Stimulated activated CD4-positive, alpha-beta T cell treated with anti-CD3 and anti-CD28 coated beads, Interleukin-12 subunit alpha, Interleukin-12 subunit beta, amount 100 ng/mL, for 24 hours (primary cell): Measurements from ENCODE around the gene SYT1.

Source experiments
- DNase-seq, 2 experiments: peaks; one replicate each; pipeline ENCODE4 v3.0.0-alpha.2; 2020; ENCODE audit warnings: low read depth in 2 of 2

Gene SYT1

DNA sequence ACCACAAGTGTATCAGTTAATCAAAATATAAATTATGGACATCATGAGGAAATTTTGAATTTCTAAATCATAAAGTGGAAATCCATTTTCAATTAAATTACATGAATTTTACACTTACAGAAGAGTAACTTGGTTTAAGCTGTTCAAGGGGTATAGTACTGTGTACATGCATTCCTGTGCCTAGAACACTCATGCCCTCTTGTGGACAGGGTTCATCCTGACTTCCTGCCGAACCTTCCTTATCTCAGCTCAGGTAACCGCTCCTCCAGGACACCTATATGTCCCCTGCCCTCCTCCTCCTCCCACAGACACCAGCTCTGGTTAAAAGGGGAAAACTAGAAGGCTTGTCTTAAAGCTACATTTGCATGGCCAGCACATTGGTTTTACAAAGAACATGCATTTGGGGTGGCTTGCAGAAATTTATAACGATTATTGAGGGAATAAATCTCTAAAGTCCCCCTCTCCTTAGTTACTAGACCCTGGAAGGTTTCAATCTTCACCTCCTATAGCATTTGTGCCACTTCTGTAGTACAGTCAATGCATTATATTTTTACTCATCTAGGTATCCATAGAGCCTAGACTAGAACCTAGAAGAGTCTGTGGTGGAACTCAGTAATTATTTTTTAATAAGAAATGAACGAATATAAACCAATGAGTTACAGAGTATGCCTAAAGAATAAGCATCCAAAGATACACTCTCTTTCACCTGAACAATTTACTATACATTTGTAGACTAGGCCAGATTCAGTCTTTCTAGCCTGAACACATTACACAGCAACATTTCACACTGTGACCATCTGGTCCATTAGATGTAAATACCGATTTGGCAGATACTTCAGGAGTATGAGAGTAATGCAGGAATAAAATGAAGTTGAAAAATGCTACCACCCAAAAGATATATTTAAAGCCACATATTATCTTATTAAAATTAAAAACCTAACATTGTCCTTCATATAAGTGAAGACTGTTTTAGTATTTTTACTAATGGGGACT lies 480.6 kb downstream of the SYT1 start:
- DNase-seq = no peak

DNA sequence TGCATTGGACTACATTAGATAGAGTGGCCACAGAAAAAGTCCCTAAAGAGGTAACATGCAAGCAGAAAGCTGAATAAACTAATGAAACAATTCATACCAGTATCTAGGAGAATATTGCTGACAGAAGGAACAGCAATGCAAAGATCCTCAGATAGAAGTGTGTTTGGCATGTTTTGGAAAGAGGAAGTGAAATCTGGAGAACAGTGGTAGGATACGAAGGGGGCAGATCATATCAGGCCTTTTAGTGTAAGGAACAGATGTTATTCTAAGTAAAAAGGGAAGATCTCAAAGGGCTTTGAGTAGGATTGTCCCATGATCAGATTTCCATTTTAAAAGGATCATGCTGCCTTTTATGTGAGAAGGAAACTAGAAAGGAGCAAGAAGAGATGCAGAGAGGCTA lies 483.3 kb downstream of the SYT1 start:
- DNase-seq = no peak

DNA sequence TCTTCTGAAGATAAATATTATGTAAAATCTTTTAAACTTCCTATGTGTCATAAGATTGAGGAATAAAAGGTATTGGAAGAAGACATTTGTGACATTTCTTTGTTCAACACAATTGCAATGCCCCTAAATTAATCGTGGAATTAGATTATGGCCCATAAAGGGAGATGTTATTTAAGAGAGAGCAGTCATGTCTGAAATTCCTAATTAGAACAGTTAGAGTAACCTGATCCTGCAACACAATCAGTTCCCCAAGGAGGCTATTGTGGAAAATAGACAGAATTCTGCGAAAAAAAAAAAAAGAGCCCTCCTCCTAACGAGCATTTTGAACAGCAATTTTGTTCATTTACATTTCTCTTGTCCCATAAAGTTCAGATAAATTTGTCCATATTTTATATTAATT lies 486.7 kb downstream of the SYT1 start:
- no peak for DNase-seq

DNA sequence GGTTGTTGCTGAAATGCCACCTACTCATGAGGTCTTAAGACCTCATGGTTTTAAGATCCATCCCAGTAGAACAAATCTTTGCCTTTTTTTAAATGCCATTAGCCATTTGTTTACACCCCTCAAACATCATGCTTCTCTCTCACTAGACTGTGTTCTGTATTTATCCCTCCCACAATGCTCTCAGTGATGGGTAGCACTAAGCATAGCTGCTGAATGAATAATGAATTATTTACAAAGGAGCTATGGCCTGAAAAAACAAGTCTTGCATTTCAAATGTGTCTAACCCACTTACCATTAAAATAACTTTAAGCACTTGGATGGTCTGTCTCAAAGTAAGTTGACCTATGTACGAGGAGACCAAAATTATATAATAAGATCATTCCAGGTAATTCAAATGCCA lies 491.6 kb downstream of the SYT1 start:
- no peak for DNase-seq

DNA sequence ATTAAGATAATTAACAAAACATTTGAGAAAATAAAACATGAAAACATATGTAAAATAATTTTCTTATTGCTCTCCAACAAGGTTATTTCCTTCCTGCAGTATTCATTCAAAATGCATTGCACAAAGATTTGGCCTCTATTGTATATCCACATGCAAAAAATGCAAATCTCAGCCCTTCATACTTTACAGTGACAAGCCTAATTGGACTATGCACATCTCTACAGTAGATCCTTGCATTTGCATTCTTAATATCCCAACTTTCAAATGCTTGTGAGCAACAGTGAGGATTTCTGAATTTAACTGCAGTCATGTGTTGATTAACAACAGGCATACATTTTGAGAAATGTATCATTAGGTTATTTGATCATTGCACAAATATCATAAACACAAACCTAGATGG lies 492.5 kb downstream of the SYT1 start:
- no peak for DNase-seq

DNA sequence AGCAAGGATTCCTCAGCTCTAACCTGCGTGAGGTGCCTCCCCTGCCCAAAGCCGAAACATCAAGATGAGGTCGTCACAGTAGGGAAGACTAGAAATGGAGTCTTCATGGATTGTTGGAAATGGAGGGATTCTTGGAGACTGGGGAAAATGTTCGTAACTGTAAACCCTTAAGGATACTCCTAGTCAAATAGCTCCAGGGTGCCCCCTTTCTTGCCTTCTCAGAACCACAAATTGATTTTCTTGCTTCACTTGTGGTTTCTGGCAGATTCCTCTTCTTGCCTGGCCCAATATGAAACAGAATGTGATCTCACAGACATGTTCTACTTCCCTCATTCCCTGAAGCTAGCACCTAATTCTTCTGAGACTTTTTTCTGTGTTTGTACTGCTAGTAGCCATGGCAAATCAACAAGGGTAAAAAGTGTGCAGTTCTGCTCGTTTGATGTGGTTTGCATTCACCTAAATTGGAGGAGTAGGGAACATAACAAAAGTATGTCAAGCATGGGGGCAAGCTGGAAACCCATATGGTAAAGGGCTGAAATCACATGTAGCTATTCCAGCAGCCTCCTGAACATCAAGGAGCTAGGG lies 494.2 kb downstream of the SYT1 start:
- DNase-seq = no peak

DNA sequence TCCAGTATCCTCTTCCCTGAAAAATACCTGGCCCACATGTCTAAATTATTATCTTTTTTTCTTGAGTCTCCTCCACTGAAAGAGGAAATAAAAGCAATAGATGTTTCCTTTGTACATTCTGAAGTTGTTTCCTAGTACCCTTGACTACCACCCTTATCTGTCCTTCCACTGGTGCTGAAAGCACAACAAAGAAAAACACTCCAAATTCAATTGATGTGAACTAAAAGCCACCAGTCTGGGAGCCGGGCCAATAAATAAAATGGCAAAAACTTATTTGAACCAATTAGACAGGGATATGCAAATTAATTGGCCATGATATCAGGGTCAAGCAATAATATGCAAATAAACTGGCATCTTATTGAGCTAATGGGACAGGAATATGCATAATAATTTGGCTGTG lies 495.7 kb downstream of the SYT1 start:
- no peak for DNase-seq

DNA sequence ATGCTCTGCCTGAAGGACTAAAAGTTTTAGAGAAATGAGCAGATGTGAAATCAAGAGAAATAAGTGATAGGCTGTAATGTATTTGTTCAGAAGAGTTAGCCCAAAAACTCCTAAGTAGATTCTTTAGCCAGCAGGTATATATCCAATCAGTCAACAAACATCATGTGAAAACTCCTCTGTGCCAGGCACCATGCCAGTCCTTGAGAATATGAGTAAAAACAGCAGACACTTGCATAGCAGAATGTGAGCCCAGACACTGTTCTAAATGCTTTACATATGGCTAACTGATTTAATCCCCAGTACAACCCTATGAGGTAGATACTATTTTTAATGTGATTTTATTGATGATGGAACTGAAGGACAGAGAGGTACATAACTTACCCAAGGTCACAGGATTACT lies 496.4 kb downstream of the SYT1 start:
- DNase-seq = no peak

DNA sequence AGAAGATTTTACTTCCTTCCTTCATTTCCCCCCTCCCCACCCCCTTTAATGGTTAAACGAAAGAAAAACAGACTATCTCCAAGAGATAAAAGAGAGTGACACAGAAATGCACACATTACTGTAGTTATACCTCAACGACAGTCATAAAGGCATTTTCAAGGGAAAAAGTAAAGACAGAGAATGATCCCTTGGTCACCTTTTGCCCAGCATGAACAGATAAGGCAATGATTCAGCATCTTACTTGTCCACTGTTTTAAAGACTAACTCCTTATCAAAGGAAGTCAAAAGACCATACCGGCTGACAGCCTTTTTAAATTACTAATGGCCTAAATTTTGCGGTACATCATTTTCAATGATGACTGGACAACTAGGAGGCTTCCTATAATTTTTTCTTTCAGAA lies 499.6 kb downstream of the SYT1 start:
- no peak for DNase-seq

DNA sequence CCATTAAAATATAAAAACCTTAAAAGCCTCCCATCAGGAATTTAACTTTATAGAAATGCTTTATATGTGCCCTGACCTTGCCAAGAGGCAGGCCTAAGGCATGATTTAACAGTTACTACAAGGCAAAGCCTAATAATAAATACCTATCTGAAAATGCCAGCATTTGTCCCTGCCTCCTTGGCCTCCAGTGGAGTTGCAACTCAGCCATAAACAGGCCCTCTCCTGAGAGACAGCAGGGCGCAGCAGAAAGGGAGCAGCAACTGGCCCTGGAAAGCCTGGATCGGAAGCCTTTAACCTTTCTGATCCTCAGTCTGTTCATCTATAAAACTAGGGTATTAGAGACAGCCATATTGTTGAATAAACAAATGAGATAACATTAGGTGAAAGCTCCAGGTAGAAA lies 501.8 kb downstream of the SYT1 start:
- DNase-seq = no peak

DNA sequence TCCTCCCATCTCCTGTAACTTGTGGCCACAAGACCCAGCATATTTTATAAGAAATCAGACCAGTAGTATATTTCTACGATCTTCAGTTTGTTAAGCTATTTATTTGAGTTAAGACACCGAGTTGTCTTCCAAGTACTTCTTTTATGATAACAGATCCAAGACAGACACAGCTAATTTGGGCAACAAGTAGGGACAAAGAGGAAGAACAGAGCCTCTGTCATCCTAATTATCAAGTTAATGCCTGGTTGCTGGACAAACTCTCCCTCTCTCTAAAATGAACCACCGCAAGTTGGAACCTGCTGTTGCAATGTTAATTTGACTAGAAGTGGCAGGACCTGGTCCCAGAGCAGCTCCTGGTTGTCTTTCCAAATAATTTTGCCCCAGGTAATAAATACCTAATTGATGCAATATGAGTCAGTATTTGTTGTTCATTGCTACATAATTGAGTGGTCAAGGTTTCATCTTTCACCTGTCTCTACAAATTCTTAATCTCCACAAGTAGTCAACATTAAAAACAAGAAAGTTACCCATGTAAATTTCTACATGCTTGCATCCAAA lies 502.5 kb downstream of the SYT1 start:
- no peak for DNase-seq

DNA sequence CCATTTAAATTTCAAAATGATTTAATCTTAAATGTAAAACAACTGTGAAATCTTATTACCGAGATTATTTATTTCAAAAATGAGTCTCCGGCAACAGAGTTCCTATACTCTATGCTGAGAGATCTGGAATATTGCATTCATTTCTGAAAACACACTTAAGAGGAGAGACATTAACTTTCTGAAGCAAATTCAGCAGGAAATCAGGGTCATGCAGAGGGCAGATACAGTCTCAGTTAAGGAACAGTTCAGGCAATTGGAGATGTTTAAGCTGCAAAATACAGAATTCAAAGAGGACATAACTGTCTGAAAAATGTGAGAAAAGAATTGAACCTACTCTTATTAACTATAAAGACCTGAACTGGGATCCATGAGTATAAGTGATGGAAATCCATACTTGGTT lies 505.4 kb downstream of the SYT1 start:
- no peak for DNase-seq

DNA sequence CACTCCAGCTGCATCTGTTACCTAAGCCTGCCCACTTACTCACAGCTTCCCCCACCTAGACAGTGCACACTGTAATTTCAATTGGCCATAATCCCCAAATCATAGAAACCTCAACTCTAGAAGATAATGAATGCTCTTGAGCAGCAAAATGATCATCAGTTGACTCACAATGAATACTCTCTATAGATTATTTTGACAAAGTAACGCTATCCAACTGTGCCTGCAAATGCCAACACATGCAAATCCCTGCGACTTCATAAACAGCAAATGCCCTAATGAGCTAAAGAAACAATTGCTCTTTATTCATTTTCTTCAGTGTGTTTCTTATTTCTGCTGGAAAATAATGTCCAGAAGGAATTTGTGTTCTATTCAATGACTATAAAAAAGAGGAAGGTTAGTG lies 506.7 kb downstream of the SYT1 start:
- DNase-seq = no peak

DNA sequence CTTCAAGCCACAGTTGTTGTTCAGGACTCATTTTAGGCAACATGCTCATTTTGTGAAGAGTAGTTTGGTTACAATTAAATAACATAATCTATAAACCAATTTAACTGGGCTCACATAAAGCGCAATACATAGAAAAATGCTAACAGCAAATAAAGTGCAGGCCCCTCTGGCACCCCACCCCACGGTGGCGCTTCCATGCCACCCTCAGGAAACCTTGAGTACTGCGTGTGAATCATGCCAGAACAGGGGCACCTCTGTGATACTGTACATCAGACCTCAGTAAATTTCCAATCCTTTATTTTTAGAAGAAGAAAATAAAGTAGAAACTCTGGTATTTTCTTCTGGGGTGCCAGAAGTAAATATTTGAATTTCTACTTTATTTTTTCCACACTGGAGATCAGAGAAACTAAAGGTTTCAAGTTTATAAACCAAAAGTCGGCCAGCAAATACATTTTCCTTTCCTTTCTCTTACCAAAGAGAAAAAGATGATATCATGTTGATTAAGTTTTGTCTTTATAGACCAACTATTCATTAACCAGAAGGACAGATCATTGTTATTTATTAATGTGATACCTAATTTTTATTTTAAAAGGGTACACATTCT lies 509.4 kb downstream of the SYT1 start:
- no peak for DNase-seq

DNA sequence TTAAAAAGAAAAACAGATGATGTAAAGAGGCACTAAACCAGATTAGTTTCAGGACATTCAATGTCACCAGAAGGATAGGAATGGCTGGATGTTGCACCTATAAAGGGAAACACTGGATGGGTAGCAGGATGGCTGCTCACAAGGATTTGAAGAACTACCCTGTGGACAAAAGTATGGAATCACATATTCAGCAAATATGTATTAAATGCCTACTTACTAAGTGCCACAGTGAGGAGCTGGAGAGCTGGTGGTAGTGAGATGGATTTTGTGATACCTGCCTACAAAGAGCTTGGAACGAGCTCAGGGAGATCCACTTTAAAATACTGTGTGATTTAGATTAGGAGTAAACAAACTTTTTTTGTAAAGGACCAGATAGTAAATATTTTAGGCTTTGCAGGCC lies 510.0 kb downstream of the SYT1 start:
- no peak for DNase-seq

DNA sequence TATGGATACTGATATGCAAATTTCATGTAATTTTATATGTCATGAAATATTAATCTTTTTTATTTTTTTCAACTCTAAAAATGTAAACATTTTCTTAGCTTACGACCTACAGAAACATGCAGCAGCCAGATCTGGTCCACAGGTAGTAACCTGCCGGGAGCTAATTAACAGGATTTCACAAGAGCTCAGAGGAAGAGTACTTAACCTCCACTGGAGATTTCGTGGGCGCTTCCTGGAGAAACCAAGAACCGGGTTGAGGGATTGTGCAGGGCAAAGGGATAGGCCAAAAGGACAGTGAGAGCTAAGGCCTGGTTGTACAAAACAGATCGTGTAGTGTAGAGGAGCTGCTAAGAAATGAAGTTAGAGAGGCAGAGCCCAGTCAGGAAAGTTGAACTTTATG lies 510.5 kb downstream of the SYT1 start:
- DNase-seq = no peak

DNA sequence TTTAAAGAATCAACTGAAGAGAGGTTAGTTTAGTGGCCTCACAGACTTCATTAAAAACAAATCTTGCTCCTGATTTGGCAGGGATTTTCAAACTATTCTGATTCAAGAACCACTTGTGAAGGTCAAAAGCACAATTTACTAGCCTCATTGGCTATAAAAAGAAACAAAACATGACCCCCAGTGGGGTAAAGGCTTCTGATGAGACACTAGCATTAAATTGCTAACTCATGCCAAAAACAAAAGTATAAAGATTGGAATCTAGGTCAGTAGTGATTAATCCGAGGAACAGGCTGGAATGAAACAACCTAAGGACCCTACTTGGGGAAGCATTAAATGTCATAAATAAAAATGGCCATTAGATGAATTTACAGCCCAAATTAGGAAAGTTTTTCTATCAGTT lies 513.9 kb downstream of the SYT1 start:
- no peak for DNase-seq

DNA sequence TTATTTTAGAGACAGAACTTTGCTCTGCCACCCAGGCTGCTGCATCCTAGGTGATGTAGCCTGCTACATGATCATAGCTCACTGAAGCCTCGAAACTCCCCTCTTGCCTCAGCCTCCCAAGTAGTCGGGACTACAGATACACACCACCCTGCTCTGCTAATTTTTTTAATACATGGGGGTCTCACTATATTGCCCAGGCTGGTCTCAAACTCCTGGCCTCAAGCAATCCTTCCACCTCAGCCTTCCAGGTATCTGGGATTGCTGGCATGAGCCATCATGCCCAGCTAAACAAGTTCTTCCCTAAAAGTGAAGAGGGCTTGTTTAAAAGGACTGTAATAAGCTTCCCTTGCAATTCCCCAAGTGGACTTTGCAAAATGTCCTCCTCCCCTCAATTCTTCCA lies 515.8 kb downstream of the SYT1 start:
- DNase-seq = no peak

DNA sequence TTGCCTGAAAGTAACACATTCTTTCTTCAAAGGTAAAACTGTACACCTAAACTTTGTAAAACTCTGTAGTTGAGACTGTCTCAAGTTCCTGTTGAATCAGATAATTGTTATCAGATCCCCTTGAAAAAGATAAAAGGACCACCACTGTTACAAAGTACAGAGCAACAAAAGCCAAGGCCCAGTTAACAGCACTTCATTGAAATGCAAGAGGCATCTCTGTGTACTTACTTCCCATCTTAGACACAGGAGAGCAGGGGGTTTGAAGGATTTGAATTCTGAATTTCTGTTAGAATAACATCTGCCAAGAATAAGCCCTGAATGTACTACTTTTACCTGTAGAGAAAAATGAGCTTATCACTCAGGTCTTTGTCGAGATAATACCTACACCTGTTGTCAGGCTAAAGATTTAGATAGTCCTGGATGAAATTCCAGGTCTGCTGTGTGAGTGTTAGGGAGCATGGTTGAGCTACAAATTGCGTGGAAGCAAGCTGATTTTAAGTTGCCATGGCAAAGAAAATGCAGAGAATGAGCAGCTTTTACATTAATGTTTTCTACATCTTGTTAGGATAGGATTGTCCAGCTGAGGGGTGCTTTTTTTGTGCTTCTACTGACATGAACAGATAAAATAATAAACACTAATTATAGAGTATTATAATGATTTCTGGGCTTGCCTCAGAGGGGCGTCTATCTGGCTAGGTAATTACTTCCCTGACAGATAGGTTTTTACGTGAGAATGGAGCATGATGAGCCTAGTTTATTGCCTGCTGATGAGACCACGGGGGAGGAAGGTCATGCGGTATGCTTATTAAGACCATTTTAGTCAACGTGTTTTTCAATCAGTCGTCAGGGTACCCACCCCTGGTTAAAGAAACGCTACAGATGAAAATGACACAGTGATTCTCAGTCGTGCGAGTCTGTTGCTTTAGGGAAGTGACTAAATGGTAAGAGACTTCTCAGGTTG lies 517.0 kb downstream of the SYT1 start:
- DNase-seq = no peak

DNA sequence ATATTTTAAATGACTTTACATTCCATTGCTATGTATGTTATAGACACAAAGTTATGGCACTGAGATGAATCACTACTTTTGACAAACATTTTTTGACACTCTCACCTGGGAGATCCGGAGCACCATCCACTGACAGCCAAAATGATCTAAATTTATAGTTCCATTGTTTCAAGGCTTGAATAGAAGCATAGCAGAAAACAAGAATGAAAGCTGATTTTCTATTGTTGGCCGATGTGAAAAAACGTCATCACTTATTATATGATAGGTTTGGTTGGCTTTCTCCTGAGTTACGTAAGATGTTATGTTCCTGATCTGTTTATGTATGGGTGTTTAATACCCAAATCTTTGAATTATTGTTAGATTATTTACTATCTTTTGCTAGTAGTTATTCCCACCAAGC lies 520.0 kb downstream of the SYT1 start:
- DNase-seq = no peak

DNA sequence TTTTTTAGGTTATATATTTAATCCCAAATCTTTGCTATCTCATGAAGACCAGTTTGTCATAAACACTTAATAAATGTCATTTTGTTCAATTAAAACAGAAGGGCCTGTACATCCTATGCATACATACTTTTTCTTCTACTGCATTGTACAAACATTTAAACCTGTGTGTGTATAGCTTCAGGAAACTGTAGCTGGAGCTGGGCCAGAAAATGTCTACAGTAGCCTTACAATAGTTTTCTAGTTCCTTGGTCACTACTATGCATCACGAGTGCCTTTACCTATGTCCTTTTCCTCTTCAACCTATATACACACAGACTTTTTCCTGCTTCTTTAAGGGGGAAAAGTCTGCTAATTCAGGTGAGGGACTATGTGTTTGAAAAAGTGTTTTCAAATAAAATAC lies 523.4 kb downstream of the SYT1 start:
- DNase-seq = no peak

DNA sequence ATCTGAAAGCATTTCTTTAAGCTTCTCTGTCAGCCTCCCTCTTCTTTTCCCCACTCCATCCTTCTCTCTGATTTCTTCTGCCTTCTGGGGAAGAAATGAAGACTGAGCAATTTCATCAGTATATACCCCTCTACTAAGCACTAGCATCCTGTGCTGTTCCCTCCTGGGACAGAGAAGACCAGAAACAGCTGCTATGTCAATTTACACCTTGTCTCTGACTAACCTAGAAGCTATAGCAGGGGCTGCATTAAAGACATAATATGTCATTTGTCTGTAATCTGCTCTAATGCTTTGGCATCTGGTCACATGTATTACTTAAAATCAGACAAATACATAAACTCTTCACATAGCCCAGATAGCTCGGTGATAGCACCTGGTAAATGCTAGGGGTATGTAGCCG lies 529.3 kb downstream of the SYT1 start:
- DNase-seq = no peak
